Muscle layer of duodenum (tissue), 2 donors: ENCODE data around the gene CAMTA2.

ENCODE experiments used
- H3K27ac ChIP-seq: one replicate; pipeline ENCODE4 v1.7.0; 2013; ENCODE audit warnings: mild to moderate bottlenecking, low read length
- H3K27me3 ChIP-seq: one replicate; pipeline ENCODE4 v1.7.0; 2013; ENCODE audit warnings: low read depth, mild to moderate bottlenecking, control low read depth, low read length
- H3K36me3 ChIP-seq, 2 donors: one replicate each; pipeline ENCODE4 v1.7.0; 2013; ENCODE audit warnings: low read length in 2 of 2, control low read depth in 1 of 2, mild to moderate bottlenecking in 1 of 2; ENCODE audit not compliant: insufficient read depth in 2 of 2, control insufficient read depth in 1 of 2
- H3K4me1 ChIP-seq, 2 donors: one replicate each; pipeline ENCODE4 v1.7.0; 2013; ENCODE audit warnings: low read length in 2 of 2, mild to moderate bottlenecking in 2 of 2, control low read depth in 1 of 2, moderate library complexity in 1 of 2; ENCODE audit not compliant: insufficient read depth in 2 of 2, control insufficient read depth in 1 of 2
- H3K4me3 ChIP-seq, 2 donors: one replicate each; pipeline ENCODE4 v1.7.0; 2013; ENCODE audit warnings: low read length in 2 of 2, low read depth in 1 of 2, mild to moderate bottlenecking in 1 of 2
- H3K9me3 ChIP-seq, 2 donors: one replicate each; pipeline ENCODE4 v1.7.0; 2013; ENCODE audit warnings: low read length in 2 of 2, control low read depth in 1 of 2, mild to moderate bottlenecking in 1 of 2; ENCODE audit not compliant: control insufficient read depth in 1 of 2
- donor health status: healthy.

Gene CAMTA2

GRCh38 chr17:4949321-4950074, 38.0 kb downstream of the CAMTA2 start:
- Histone ChIP-seq H3K9me3 (no peaks in the 10 kb centered on the region), H3K36me3 (peaks cover 18 to 22% of the 10 kb centered on the region in 2 donors), H3K4me3 (peak overlapping the region; percentile 67 to 97), H3K4me1 (peaks cover 28 to 40% of the 10 kb centered on the region in 2 donors), H3K27me3 (no peaks in the 10 kb centered on the region), H3K27ac (peak overlapping the region; percentile 92)

DNA sequence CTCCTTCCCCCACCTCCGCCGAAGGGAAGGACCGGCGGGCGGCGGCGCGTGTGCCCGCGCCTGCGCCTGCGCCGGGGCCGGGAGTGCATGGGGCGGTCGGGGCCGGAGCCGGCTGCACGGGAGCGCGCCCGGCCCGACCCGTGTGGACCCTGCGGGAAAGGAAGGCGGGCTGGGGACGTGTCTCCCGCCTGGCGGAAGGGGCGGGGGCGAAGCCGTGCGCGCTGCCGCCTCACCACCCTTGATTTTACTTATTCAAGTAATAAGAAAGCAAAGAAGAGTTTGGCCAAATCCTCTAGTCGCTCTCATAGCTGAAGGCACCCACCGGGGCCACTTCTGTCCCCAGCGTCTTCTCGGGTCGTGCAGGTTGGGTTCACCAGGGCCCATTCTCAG, 38.5 kb downstream of the CAMTA2 start:
- Histone ChIP-seq H3K4me3 (peak overlapping the region; percentile 92 to 97), H3K27me3 (no peaks in the 10 kb centered on the region), H3K36me3 (peaks cover 22 to 25% of the 10 kb centered on the region in 2 donors), H3K4me1 (peaks cover 32 to 46% of the 10 kb centered on the region in 2 donors), H3K9me3 (no peaks in the 10 kb centered on the region), H3K27ac (peak overlapping the region; percentile 92)

DNA sequence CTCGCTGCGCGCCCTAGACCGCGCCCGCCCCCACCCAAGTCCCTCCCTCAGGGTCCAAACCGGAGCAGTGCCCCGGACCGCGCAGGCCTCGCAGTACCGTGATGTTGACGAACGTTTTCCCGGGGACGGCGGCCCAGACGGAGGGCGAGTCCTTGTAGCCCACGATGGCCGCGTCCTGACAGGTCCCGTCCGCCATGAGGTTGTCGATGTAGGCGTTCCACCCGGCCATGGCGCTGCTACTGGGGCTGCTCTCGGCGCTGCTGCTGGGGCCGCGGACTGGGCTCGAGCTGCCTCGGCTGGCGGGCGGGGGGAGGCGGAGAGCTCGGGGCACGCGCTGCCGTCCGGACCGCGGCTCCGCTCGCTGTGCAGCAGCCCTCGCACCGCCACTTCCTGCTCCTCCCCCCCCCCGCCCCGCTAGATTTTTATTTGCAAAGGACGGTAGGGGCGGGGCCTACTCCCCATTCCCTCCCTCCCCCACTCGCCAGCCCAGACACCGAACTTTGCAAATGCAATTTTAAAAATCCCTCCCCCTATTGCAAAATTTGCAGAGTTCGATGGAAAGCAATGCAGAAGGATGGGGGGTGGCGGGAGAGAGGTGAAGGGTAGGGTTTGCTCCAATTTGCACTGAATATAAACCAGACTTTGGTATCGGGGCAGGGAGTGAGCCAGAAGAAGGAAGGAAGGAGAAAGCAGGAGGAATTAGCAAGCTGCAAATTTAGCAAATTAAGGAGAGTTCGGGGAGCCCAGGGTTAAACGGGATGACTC, 39.1 kb downstream of the CAMTA2 start, which contains the start of gene PFN1:
Gene PFN1, minus strand, starts transcription at position 365 of the 765 bp plus-strand sequence. Its CDS starts 136 bp downstream, at position 229.
- Histone ChIP-seq H3K27me3 (no peaks in the 10 kb centered on the region), H3K4me3 (peak within 1 kb of the TSS; percentile 92 to 97), H3K9me3 (no peaks in the 10 kb centered on the region), H3K4me1 (peaks cover 32 to 51% of the 10 kb centered on the region in 2 donors), H3K36me3 (peaks cover 25 to 29% of the 10 kb centered on the region in 2 donors), H3K27ac (peak within 1 kb of the TSS; percentile 92)

GRCh38 chr17:4947411-4948165, 39.9 kb downstream of the CAMTA2 start:
- Histone ChIP-seq H3K36me3 (peaks cover 33 to 37% of the 10 kb centered on the region in 2 donors), H3K27me3 (no peaks in the 10 kb centered on the region), H3K4me1 (peaks cover 32 to 58% of the 10 kb centered on the region in 2 donors), H3K9me3 (no peaks in the 10 kb centered on the region), H3K4me3 (peak overlapping the region; percentile 92 to 97), H3K27ac (peak overlapping the region; percentile 90)

- H3K27me3 ChIP-seq = no peaks in the 10 kb centered on the region
- H3K9me3 ChIP-seq = no peaks in the 10 kb centered on the region
- H3K4me3 ChIP-seq = peak overlapping the region; percentile 92 to 97
- H3K36me3 ChIP-seq = peaks cover 39 to 43% of the 10 kb centered on the region in 2 donors
- peak overlapping the region; percentile 90 for H3K27ac ChIP-seq
- H3K4me1 ChIP-seq = peaks cover 32 to 64% of the 10 kb centered on the region in 2 donors
These were observed 40.5 kb downstream of the CAMTA2 start for GRCh38 chr17:4947010-4947410.

GRCh38 chr17:4946312-4946976, 41.0 kb downstream of the CAMTA2 start:
- H3K4me3 ChIP-seq = peak overlapping the region; percentile 92 to 97
- no peaks in the 10 kb centered on the region for H3K27me3 ChIP-seq
- H3K4me1 ChIP-seq = peaks cover 31 to 69% of the 10 kb centered on the region in 2 donors
- no peaks in the 10 kb centered on the region for H3K9me3 ChIP-seq
- H3K27ac ChIP-seq = peak overlapping the region; percentile 90
- peaks cover 41 to 43% of the 10 kb centered on the region in 2 donors for H3K36me3 ChIP-seq

DNA sequence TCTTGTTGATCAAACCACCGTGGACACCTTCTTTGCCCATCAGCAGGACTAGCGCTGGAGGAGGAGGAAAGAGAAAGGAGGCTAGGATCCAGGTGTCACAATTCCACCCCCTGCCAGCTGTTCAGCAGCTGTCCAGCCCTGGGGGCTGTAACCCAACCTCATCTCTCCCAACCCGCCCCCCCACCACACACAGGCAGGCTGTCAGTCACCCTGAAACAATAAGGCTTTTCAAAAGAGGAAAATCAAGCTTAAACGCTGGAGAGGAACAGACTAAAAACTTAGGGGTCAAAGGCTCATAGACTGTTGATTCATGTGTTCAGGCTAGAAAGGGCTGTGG, 41.6 kb downstream of the CAMTA2 start:
- Histone ChIP-seq H3K4me3 (peak overlapping the region; percentile 92 to 97), H3K36me3 (peaks cover 41 to 43% of the 10 kb centered on the region in 2 donors), H3K9me3 (no peaks in the 10 kb centered on the region), H3K27me3 (no peaks in the 10 kb centered on the region), H3K4me1 (peaks cover 31 to 69% of the 10 kb centered on the region in 2 donors), H3K27ac (peak overlapping the region; percentile 95)

- Histone ChIP-seq H3K4me1 (peaks cover 26 to 66% of the 10 kb centered on the region in 2 donors), H3K9me3 (no peaks in the 10 kb centered on the region), H3K27ac (peak overlapping the region; percentile 95), H3K27me3 (no peaks in the 10 kb centered on the region), H3K4me3 (peak overlapping the region; percentile 92 to 97), H3K36me3 (peaks cover 41 to 43% of the 10 kb centered on the region in 2 donors)
These were observed 42.1 kb downstream of the CAMTA2 start for GRCh38 chr17:4945176-4945943.

- peaks cover 41 to 43% of the 10 kb centered on the region in 2 donors for H3K36me3 ChIP-seq
- H3K9me3 ChIP-seq = no peaks in the 10 kb centered on the region
- H3K27me3 ChIP-seq = no peaks in the 10 kb centered on the region
- H3K4me1 ChIP-seq = peaks cover 26 to 63% of the 10 kb centered on the region in 2 donors
- peak overlapping the region; percentile 92 to 97 for H3K4me3 ChIP-seq
- peak overlapping the region; percentile 95 for H3K27ac ChIP-seq
These were observed 42.8 kb downstream of the CAMTA2 start for GRCh38 chr17:4944554-4945175.

- H3K27me3 ChIP-seq = no peaks in the 10 kb centered on the region
- peaks cover 41 to 43% of the 10 kb centered on the region in 2 donors for H3K36me3 ChIP-seq
- no peak overlapping the region for H3K4me3 ChIP-seq
- peak overlapping the region; percentile 95 for H3K27ac ChIP-seq
- H3K9me3 ChIP-seq = no peaks in the 10 kb centered on the region
- H3K4me1 ChIP-seq = peaks cover 28 to 66% of the 10 kb centered on the region in 2 donors
These were observed 43.3 kb downstream of the CAMTA2 start for GRCh38 chr17:4944163-4944553.
